HG02852 (cell line): ENCODE results near the gene TIMM22.

ENCODE experiments used
- ATAC-seq: cut with Tn5 transposase; IDR thresholded peaks from one replicate; pipeline ENCODE4 v1.9.1; 2021; ENCODE audit warnings: mild to moderate bottlenecking, moderate library complexity; ENCODE audit not compliant: unreplicated experiment

Gene TIMM22

GRCh38 chr17:1018547-1018946 is 21.6 kb downstream of the TIMM22 start:
- no peak for ATAC-seq

GRCh38 chr17:1019451-1019850 is 22.5 kb downstream of the TIMM22 start:
- no peak for ATAC-seq

GRCh38 chr17:1021147-1021546 is 24.2 kb downstream of the TIMM22 start:
- no peak for ATAC-seq

- no peak for ATAC-seq
Measured at GRCh38 chr17:1022278-1023024, 25.5 kb downstream of the TIMM22 start.

- no peak for ATAC-seq
Measured at GRCh38 chr17:1024076-1024475, 27.1 kb downstream of the TIMM22 start.

GRCh38 chr17:1025733-1026598 is 29.0 kb downstream of the TIMM22 start:
- ATAC-seq: no peak

GRCh38 chr17:1026599-1026975 is 29.7 kb downstream of the TIMM22 start:
- ATAC-seq: no peak

- no peak for ATAC-seq
Measured at GRCh38 chr17:1027044-1027443, 30.1 kb downstream of the TIMM22 start.

GRCh38 chr17:1029196-1029921 is 32.4 kb downstream of the TIMM22 start:
- ATAC-seq: no peak

GRCh38 chr17:1029922-1030644 is 33.2 kb downstream of the TIMM22 start:
- ATAC-seq: no peak

- no peak for ATAC-seq
Measured at GRCh38 chr17:1030684-1031532, 34.0 kb downstream of the TIMM22 start.

- no peak for ATAC-seq
Measured at GRCh38 chr17:1031711-1032110, 34.8 kb downstream of the TIMM22 start.

- ATAC-seq: no peak
Measured at GRCh38 chr17:1032391-1032790, 35.5 kb downstream of the TIMM22 start.

- ATAC-seq: no peak
Measured at GRCh38 chr17:1033503-1033902, 36.6 kb downstream of the TIMM22 start.

- ATAC-seq: no peak
Measured at GRCh38 chr17:1034652-1035210, 37.8 kb downstream of the TIMM22 start.

GRCh38 chr17:1035546-1036170 is 38.7 kb downstream of the TIMM22 start:
- ATAC-seq: no peak

- ATAC-seq: no peak
Measured at GRCh38 chr17:1036171-1036844, 39.4 kb downstream of the TIMM22 start.

- ATAC-seq: no peak
Measured at GRCh38 chr17:1036845-1037237, 39.9 kb downstream of the TIMM22 start.
